Measurements from ENCODE around the gene TSHZ2.

DNA sequence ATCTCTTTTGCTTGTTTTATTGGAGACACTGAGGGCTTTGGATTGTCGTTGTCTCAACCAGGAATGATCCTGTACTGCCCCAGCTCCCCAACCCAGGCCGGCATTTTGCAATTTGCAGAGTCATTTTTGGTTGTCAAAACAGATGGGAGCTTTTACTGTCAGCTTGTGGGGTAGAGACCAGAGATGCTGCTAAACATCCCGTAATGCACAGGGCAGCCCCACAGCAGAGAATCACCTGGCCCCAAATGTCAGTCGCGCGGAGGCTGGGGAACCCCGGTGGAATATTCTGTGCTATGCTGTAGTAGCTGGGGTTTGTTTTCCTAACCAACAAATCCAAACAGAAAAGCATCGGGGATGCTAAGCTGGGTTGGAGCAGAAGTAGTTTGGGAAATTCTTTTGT, 99.7 kb downstream of the TSHZ2 start:
- TF ChIP-seq, protein P1, sequence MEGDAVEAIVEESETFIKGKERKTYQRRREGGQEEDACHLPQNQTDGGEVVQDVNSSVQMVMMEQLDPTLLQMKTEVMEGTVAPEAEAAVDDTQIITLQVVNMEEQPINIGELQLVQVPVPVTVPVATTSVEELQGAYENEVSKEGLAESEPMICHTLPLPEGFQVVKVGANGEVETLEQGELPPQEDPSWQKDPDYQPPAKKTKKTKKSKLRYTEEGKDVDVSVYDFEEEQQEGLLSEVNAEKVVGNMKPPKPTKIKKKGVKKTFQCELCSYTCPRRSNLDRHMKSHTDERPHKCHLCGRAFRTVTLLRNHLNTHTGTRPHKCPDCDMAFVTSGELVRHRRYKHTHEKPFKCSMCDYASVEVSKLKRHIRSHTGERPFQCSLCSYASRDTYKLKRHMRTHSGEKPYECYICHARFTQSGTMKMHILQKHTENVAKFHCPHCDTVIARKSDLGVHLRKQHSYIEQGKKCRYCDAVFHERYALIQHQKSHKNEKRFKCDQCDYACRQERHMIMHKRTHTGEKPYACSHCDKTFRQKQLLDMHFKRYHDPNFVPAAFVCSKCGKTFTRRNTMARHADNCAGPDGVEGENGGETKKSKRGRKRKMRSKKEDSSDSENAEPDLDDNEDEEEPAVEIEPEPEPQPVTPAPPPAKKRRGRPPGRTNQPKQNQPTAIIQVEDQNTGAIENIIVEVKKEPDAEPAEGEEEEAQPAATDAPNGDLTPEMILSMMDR (IDR thresholded peaks at IDR 0.05) = no peak
- no peak for TF ChIP-seq POLR2A (IDR thresholded peaks at IDR 0.05)
- TF ChIP-seq POLR2AphosphoS5 (IDR thresholded peaks at IDR 0.05; ENCODE audit: insufficient read depth in 1 of 2, low read depth in 1 of 2) = no peak

All from vagina (tissue), 2 donors.